PC-9 (cell line): ENCODE results near the gene ARMC9. TPM values are rescaled to one million over a fixed set of nuclear protein-coding genes. Genes with fewer than 3 reads are reported as not detected.

ENCODE experiments used
- BruUV-seq: library from RNA; stranded (reverse); fragments of 400-500 nt; replicated peaks from 2 replicates; lab custom pipeline; 2021; lab: Mats Ljungman, UMichigan
- CTCF ChIA-PET: fragments of 300-600 bp; sonication (Branson Sonifier 250); formaldehyde crosslinking; loops from one replicate; lab custom pipeline; 2022; ENCODE audit warnings: antibody characterized with exemption; lab: Charles Lee
- POLR2A ChIA-PET: fragments of 300-600 bp; sonication (Branson Sonifier 250); formaldehyde crosslinking; loops from one replicate; lab custom pipeline; 2022; ENCODE audit warnings: antibody characterized with exemption; ENCODE audit not compliant: unreplicated experiment; lab: Charles Lee
- DNase-seq, 2 experiments: peaks; one replicate each; pipeline versions ENCODE4 v3.0.0 to v3.0.0-alpha.2; 2015 to 2022; ENCODE audit warnings: mixed read lengths in 1 of 2
- H2AFZ ChIP-seq: fragments of 200-600 bp; sonication (generic); 2 replicates; pipeline ENCODE4 v1.8.1; 2017; ENCODE audit warnings: antibody characterized with exemption
- H3F3A ChIP-seq: fragments of 200-600 bp; sonication (generic); 2 replicates; pipeline ENCODE4 v1.8.1; 2017; ENCODE audit warnings: antibody characterized with exemption, mild to moderate bottlenecking, low read depth; ENCODE audit not compliant: insufficient read depth
- H3K27ac ChIP-seq: fragments of 200-600 bp; sonication (generic); 2 replicates; pipeline ENCODE4 v1.6.1; 2016; ENCODE audit warnings: mixed run types
- H3K27me3 ChIP-seq: fragments of 200-600 bp; sonication (generic); 2 replicates; pipeline ENCODE4 v1.6.1; 2016; ENCODE audit warnings: low read depth, mixed run types; ENCODE audit not compliant: insufficient read depth
- H3K36me3 ChIP-seq: fragments of 200-600 bp; sonication (generic); 2 replicates; pipeline ENCODE4 v1.6.1; 2016; ENCODE audit warnings: low read depth, mixed run types
- H3K4me1 ChIP-seq: fragments of 200-600 bp; sonication (generic); replicated peaks from 2 replicates; pipeline ENCODE4 v1.6.1; 2016; ENCODE audit warnings: mixed run types; ENCODE audit not compliant: insufficient read depth
- H3K4me2 ChIP-seq: fragments of 200-600 bp; sonication (generic); 2 replicates; pipeline ENCODE4 v1.6.1; 2017; ENCODE audit warnings: mixed run types
- H3K4me3 ChIP-seq: fragments of 200-600 bp; sonication (generic); 2 replicates; pipeline ENCODE4 v1.6.1; 2016; ENCODE audit warnings: mixed run types
- H3K79me2 ChIP-seq: fragments of 200-600 bp; sonication (generic); 2 replicates; pipeline ENCODE4 v1.6.1; 2017; ENCODE audit warnings: low read depth, mixed run types
- H3K9me2 ChIP-seq: fragments of 200-600 bp; sonication (generic); 2 replicates; pipeline ENCODE4 v1.8.1; 2017; ENCODE audit warnings: mild to moderate bottlenecking; ENCODE audit not compliant: insufficient read depth
- H3K9me3 ChIP-seq: fragments of 200-600 bp; sonication (generic); 2 replicates; pipeline ENCODE4 v1.8.1; 2016; ENCODE audit warnings: low read depth; ENCODE audit not compliant: insufficient read depth
- H4K20me1 ChIP-seq: fragments of 200-600 bp; sonication (generic); 2 replicates; pipeline ENCODE4 v1.8.1; 2017; ENCODE audit not compliant: insufficient read depth
- CTCF ChIP-seq: fragments of 200-600 bp; sonication (generic); conservative IDR thresholded peaks from 2 replicates; pipeline ENCODE4 v1.6.1; 2017; ENCODE audit warnings: mixed run types, antibody characterized with exemption, mild to moderate bottlenecking, moderate library complexity
- EZH2 ChIP-seq: fragments of 200-600 bp; sonication (generic); IDR thresholded peaks from 2 replicates; pipeline ENCODE4 v1.8.0; 2017; ENCODE audit warnings: antibody characterized with exemption, low read depth
- intact Hi-C: fragments of 100-400 bp; cut with micrococcal nuclease; formaldehyde crosslinking; loops from one replicate; pipeline ENCODE4 v1.10.0; 2022; ENCODE audit not compliant: unreplicated experiment
- total RNA-seq: library from RNA; stranded (reverse); gene quantifications from 2 replicates; pipeline ENCODE4 v1.2.3, GENCODE V29; 2021

ARMC9 gene
- total RNA-seq, 1 experiment from 2014 or later, result 23.4 TPM

- peak overlapping the region; percentile 56 for H3K27ac ChIP-seq
- POLR2A ChIA-PET, result interaction anchor here (0.6 kb wide), 2 partner anchors 22 to 118 kb away, joined by 3 to 5 read pairs; no protein-coding TSS in a partner anchor
- no peaks in the 10 kb centered on the region for H3K9me3 ChIP-seq
- H3K4me2 ChIP-seq, result peak overlapping the region; percentile 52
- H2AFZ ChIP-seq, result no peak overlapping the region
- no peaks in the 10 kb centered on the region for H3K27me3 ChIP-seq
- no peaks in the 10 kb centered on the region for H3K79me2 ChIP-seq
- CTCF ChIA-PET, result interaction anchor here (0.6 kb wide), 1 partner anchor 78 kb away, joined by 3 read pairs; no protein-coding TSS in a partner anchor
- H3F3A ChIP-seq, result peaks cover 26% of the 10 kb centered on the region
- no peak for TF ChIP-seq EZH2
- no peak for TF ChIP-seq CTCF
- no peak overlapping the region for H3K4me3 ChIP-seq
- H3K36me3 ChIP-seq, result no peaks in the 10 kb centered on the region
- intact Hi-C loops, result no loop called here
- no TSS peak for BruUV-seq
- no peaks in the 10 kb centered on the region for H4K20me1 ChIP-seq
- peaks cover 54% of the 10 kb centered on the region for H3K4me1 ChIP-seq
- no peaks in the 10 kb centered on the region for H3K9me2 ChIP-seq
- no peak for DNase-seq
Observed at GRCh38 chr2:231370429-231370748, 172.0 kb downstream of the ARMC9 start.

GRCh38 chr2:231370749-231371429 lies 172.5 kb downstream of the ARMC9 start:
- Histone ChIP-seq H3K79me2 (no peaks in the 10 kb centered on the region), H3K4me3 (no peak overlapping the region), H3K9me3 (no peaks in the 10 kb centered on the region), H3F3A (peaks cover 21% of the 10 kb centered on the region), H3K4me2 (peak overlapping the region; percentile 52; the same call in 1 of the 2 replicates), H3K4me1 (peaks cover 50% of the 10 kb centered on the region), H3K36me3 (no peaks in the 10 kb centered on the region), H4K20me1 (no peaks in the 10 kb centered on the region), H3K9me2 (no peaks in the 10 kb centered on the region), H2AFZ (no peak overlapping the region), H3K27ac (peak overlapping the region; percentile 56; the same call in 1 of the 2 replicates), H3K27me3 (no peaks in the 10 kb centered on the region)
- intact Hi-C loops, result no loop called here
- ChIA-PET POLR2A (interaction anchor here (0.6 kb wide), 1 partner anchor 22 kb away, joined by 3 read pairs; no protein-coding TSS in a partner anchor), CTCF (interaction anchor here (0.6 kb wide), 1 partner anchor 78 kb away, joined by 3 read pairs; no protein-coding TSS in a partner anchor)
- no TSS peak for BruUV-seq
- no peak for DNase-seq
- no peak for TF ChIP-seq EZH2
- TF ChIP-seq CTCF, result no peak

- Histone ChIP-seq H2AFZ (no peak overlapping the region), H3K27me3 (no peaks in the 10 kb centered on the region), H3F3A (peaks cover 15% of the 10 kb centered on the region; the same call in 1 of the 2 replicates), H3K4me2 (peak overlapping the region; percentile 31), H3K9me2 (no peaks in the 10 kb centered on the region), H3K36me3 (no peaks in the 10 kb centered on the region), H3K4me3 (no peak overlapping the region), H3K79me2 (no peaks in the 10 kb centered on the region), H3K27ac (peak overlapping the region; percentile 34; the same call in 1 of the 2 replicates), H3K4me1 (peaks cover 48% of the 10 kb centered on the region), H4K20me1 (no peaks in the 10 kb centered on the region), H3K9me3 (no peaks in the 10 kb centered on the region)
- BruUV-seq, result no TSS peak
- intact Hi-C loops, result no loop called here
- DNase-seq, result no peak
- ChIA-PET POLR2A (no interaction called here), CTCF (interaction anchor here (1.0 kb wide), 1 partner anchor 29 kb away, joined by 3 read pairs; no protein-coding TSS in a partner anchor)
- TF ChIP-seq CTCF (no peak), EZH2 (no peak)
Observed at GRCh38 chr2:231371430-231372054, 173.1 kb downstream of the ARMC9 start.
